ENCODE measurements around the gene ARSB.

DNA sequence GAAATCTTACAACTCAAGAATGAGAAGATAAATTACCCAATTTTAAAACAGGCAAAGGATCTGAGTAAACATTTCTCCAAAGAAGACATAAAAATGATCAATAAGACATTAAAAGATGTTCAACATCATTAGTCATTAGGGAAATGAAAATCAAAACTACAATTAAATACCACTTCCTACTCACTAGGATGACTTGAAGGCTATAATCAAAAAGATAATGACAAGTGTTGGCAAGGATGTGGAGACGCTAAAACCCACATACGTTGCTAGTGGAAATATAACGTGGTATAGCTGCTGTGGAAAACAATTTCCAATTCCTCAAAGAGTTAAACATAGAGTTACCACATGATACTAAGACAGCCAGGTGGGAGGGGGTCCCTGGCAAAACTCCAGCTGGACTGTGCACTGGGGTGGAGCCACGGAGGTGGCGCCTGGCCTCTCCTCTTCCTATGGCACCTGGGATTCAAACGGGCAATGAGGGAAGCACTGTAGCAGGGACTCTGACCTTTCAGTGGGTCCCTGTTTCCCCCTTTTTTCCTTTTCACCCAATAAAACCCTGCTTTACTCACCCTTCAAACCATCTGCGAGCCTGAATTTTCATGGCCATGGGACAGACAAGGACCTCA, 5.9 kb downstream of the ARSB start:
- TF ChIP-seq POLR2AphosphoS5 (IDR thresholded peaks at IDR 0.05; ENCODE audit: low read depth, low read length) = no peak
- TF ChIP-seq, protein P1, sequence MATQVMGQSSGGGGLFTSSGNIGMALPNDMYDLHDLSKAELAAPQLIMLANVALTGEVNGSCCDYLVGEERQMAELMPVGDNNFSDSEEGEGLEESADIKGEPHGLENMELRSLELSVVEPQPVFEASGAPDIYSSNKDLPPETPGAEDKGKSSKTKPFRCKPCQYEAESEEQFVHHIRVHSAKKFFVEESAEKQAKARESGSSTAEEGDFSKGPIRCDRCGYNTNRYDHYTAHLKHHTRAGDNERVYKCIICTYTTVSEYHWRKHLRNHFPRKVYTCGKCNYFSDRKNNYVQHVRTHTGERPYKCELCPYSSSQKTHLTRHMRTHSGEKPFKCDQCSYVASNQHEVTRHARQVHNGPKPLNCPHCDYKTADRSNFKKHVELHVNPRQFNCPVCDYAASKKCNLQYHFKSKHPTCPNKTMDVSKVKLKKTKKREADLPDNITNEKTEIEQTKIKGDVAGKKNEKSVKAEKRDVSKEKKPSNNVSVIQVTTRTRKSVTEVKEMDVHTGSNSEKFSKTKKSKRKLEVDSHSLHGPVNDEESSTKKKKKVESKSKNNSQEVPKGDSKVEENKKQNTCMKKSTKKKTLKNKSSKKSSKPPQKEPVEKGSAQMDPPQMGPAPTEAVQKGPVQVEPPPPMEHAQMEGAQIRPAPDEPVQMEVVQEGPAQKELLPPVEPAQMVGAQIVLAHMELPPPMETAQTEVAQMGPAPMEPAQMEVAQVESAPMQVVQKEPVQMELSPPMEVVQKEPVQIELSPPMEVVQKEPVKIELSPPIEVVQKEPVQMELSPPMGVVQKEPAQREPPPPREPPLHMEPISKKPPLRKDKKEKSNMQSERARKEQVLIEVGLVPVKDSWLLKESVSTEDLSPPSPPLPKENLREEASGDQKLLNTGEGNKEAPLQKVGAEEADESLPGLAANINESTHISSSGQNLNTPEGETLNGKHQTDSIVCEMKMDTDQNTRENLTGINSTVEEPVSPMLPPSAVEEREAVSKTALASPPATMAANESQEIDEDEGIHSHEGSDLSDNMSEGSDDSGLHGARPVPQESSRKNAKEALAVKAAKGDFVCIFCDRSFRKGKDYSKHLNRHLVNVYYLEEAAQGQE (IDR thresholded peaks at IDR 0.05; ENCODE audit: insufficient read depth in 1 of 2, low read depth in 2 of 2, low read length in 2 of 2) = no peak

Measured in PFSK-1 (cell line).